ENCODE results near the gene HARS1. TPM values are rescaled to one million over a fixed set of nuclear protein-coding genes. Genes with fewer than 3 reads are reported as not detected.
"Not testable (repeated sequence)": the region's sequence is repeated elsewhere in the genome, so short reads cannot be mapped to it uniquely, and the experiment has no call there.

Gene HARS1
- total RNA-seq (2014; rRNA removed; shearing (Covaris generic)), result 52.1 and 53.6 TPM in 2 replicates

GRCh38 chr5:140690941-140691924 is at the start of gene HARS1, which contains the start of gene HARS2:
Gene HARS1, minus strand, starts transcription at chr5:140691370. Its CDS starts 66 bp downstream, at chr5:140691304.
Gene HARS2, plus strand, starts transcription at chr5:140691455. Its CDS starts 194 bp downstream, at chr5:140691649.
- peak; percentile 94 for DNase-seq (ENCODE audit: low spot score)

GRCh38 chr5:140737486-140737885 is 46.3 kb upstream of the HARS1 start:
- no peak for DNase-seq (ENCODE audit: low spot score)

DNA sequence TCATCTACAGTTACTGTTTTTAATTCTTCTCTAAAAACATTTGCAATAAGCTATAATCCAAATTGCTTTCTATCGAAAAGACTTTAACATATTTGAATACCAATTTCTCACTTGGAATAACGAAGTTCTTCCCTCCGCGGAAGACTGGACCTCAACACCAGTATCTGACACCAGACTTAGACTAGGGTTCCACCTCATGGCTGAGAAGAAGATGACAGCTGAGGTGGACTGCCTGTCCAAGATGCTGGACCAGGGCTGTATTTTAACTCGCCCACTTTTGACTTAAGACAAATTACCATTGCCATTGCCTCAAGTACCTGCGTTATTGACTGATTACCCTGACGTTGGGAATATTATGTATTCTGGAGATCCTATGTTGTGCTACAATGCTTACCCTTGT is 43.2 kb upstream of the HARS1 start:
- no peak for DNase-seq (ENCODE audit: low spot score)

DNA sequence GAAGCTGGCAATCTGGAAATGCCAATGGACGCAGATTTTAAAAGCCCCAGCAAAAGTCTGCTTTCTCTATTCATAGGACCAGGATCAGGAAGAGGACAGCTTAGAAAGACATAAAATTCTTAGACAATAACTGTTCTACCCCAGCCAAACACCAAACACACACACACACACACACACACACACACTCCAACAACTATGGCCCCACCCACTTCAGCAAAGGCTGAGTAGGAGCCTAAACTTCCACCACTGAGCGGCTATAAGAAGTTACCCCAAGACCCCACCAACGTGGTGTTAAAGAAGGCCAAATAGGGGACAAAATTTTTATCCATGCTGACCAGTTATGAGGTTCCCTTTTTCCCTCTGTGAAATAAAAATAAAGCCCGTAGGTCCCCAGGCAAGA is 41.9 kb upstream of the HARS1 start:
- no peak for DNase-seq (ENCODE audit: low spot score)

DNA sequence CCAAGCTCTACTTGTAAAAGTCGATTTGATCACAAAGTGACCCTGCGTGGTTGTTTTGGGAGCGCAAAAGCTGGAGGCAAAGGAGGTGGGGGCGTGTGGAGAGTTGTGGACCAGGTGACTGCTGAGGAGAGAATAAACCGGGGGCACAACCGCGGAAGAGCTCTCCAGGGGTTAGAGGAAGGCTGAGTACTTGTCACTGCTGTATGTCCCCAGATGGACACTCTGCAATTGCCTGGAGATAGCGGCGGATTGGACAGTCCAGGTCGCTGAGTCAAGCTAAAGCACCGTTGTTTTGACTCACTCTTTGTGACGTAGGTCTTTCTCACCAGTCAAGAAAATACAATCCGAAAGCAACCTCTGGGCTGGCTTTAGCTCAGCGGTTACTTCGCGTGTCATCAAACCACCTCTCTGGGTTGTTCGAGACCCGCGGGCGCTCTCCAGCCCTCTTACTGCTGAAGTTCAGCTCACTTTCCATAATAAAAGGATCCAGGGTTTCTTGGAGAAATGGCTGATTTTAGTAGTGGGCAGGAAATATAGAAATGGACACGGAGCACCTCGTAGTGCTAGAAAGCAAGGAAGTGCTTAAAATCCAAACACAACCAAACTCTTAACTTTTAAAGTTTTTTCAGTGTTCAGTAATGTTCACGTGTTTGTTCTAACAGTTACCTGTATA is 34.8 kb upstream of the HARS1 start:
- peak; percentile 92 for DNase-seq (ENCODE audit: low spot score)

DNA sequence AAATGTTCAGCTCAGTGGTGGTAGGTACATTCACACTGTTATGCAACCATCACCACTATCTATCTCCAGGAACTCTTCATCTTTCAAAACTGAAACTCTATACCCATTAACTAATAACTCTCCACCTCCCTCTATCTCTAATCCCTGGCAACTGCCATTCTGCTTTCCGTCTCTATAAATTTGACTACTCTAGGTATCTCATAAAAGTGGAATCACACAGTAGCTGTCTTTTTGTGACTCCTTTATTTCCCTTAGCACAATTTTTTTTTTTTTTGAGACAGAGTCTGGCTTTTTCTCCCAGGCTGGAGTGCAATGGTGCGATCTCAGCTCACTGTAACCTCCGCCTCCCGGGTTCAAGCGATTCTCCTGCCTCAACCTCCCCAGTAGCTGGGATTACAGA is 30.2 kb upstream of the HARS1 start:
- DNase-seq (ENCODE audit: low spot score), result not testable (repeated sequence)

DNA sequence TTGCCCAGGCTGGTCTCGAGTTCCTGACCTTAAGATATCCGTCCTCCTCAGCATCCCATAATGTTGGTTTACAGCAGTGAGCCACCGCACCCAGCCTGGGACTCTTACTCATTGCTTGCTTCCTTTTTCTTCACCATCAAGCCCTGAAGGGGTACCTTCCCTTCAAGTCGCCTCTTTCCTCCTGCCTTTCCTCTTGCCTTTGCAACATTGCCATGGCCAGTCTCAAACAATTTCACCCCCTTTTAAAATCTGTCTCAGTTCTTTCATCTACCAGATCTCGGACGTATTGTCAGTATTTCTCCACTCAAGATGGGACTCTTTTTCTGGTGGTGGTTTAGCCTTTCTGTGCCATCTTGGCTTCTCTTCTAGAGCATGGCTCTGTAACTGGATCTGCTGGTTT is 29.6 kb upstream of the HARS1 start:
- DNase-seq (ENCODE audit: low spot score), result peak; percentile 21

DNA sequence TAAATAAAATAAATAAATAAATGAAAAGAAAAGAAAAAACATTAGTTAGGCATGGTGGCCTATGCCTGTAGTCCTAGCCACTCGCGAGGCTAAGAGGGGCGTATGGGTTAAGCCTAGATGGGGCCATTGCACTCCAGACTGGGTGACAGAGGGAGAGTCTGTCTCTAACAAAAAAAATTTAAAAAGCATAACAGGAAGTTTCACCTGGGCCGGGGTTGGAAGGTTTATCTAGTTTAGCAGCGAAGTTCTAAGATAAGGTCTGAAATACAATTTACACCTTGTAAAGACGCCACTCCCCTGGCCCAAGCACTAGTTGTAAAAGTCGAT is 27.1 kb upstream of the HARS1 start:
- DNase-seq (ENCODE audit: low spot score), result no peak

DNA sequence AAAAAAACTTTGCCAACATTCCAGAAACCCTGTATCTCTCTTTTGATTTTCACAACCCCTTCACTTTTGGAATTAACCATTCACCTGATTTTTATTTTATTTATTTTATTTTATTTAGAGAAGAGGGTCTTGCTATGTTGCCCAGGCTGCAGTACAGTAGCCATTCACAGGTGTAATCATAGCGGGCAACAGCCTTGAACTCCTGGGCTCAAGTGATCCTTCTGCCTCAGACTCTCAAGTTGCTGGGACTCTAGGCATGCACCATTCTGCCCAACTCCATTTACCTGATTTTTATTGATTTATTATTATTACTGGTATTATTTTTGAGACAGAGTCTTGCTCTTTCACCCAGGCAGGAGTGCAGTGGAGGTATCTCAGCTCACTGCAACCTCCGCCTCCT is 25.1 kb upstream of the HARS1 start:
- not testable (repeated sequence) for DNase-seq (ENCODE audit: low spot score)

GRCh38 chr5:140713562-140714094 is 22.5 kb upstream of the HARS1 start:
- no peak for DNase-seq (ENCODE audit: low spot score)

DNA sequence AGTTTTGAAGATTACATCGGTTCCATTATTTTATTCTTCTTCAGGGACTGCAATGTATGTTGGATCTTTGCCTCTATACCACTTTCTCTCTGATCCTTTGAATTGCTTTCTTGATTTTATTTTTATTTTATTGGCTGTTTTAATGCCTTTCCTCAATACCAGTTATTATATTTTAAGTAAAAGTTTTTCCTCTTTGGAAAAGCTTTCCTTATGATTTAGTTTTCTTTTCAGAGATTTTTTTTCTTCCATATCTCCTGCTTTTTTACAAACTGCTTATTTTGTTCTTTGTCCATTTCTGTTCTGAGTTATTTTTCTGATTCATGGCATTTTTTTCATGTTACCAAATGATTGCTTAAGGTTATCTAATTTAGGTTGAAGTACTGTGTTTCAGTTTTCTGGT is 20.6 kb upstream of the HARS1 start:
- DNase-seq (ENCODE audit: low spot score), result no peak

DNA sequence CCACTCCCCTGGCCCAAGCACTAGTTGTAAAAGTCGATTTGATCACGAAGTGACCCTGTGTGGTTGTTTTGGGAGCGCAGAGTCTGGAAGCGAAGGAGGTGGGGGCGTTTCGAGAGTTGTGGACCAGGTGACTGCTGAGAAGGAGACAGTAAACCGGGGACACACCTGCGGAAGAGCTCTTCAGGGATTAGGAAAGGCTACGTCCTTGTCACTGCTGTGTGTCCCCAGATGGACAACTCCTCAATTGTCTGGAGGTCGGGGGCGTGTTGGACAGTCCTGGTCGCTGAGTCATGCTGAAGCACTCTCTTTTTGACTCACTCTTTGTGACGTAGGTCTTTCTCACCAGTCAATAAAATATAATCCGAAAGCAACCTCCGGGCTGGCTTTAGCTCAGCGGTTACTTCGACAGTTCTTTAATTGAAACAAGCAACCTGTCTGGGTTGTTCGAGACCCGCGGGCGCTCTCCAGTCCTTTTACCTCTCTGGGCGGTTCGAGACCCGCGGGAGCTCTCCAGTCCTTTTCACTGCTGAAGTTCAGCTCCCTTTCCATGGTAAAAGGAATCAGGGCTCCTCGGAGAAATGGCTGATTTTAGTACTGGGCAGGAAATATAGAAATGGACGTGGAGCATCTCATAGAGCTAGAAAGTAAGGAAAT is 19.9 kb upstream of the HARS1 start:
- DNase-seq (ENCODE audit: low spot score), result peak; percentile 94

- DNase-seq (ENCODE audit: low spot score), result not testable (repeated sequence)
Measured at GRCh38 chr5:140708787-140709186, 17.6 kb upstream of the HARS1 start.

DNA sequence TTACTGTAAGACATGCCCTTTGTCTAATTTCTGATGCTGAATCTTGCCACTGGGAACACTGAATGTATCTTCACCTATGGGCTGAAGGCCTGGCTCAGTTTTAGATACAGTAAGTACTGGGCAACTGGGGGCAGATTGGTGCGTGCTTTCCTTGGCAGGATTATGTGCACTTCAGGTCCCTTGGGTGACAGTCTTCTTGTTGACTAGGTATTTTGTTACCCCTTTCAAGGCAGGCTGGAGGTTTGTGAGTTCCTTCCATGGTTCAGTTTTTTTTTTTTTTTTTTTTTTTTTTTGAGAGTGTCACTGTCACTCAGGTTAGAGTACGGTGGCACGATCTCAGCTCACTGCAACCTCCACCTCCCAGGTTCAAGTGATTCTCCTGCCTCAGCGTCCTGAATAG is 16.6 kb upstream of the HARS1 start:
- no peak for DNase-seq (ENCODE audit: low spot score)

DNA sequence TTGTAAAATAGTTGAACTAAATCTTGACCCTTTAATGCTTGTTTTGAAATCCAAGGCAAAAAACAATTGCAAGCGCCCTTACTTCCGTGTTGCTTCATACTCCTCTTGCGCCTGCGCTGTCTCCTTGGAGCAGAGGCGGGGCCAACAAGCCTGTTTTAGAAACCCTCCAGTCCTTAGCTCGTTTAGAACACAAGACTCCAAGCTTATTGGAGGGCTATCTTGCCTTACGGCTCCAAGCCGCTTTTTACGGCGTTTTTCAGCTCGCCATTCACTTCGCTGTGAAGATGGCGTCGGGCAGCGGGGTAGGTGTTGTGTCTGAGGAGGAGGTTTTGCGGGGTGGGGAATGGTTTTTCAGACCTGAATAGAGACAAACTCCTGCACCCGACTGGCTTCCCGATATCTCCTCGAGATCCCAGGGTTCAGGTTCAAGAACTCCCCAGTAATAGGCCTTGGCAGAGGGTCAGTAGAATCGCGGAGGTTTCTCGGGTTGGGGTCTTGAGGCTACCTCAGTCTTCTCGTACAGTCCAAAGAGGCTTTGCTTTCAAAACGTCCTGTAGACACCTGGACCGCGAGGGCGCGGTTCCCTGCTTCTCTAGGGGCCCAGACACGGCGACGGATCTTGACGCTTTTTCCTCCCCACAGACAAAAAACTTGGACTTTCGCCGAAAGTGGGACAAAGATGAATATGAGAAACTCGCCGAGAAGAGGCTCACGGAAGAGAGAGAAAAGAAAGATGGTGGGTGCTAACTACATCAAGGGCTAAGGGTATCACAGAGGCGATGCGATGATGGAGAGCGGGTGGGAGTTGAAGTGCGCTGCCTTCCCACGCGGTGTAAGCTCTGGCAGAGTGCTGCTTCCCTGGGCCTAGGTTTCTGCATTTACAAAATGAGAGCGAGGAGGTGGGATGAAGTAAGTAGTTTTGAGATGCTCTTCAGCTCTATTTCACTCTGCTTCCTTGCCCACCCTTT is 9.3 kb upstream of the HARS1 start, which contains the start of gene ZMAT2:
Gene ZMAT2 (plus strand): TSS at position 271 of the 968 bp plus-strand sequence. CDS start 14 bp downstream, at position 285.
- DNase-seq (ENCODE audit: low spot score), result peak; percentile 98

- no peak for DNase-seq (ENCODE audit: low spot score)
Measured at GRCh38 chr5:140696891-140697492, 5.8 kb upstream of the HARS1 start.

GRCh38 chr5:140694276-140694675 is 3.1 kb upstream of the HARS1 start:
- no peak for DNase-seq (ENCODE audit: low spot score)

- no peak for DNase-seq (ENCODE audit: low spot score)
Measured at GRCh38 chr5:140690376-140690932, 716 bp downstream of the HARS1 start.

- DNase-seq (ENCODE audit: low spot score), result no peak
Measured at GRCh38 chr5:140678993-140679392, 12.2 kb downstream of the HARS1 start.

GRCh38 chr5:140677947-140678346 is 13.2 kb downstream of the HARS1 start:
- no peak for DNase-seq (ENCODE audit: low spot score)
